Tibial artery (tissue), 4 donors: ENCODE measurements around the gene CFAP210.

Experiments
- DNase-seq, 2 donors: peaks; one replicate each; pipeline ENCODE4 v3.0.0-alpha.2; 2019
- H3K27ac ChIP-seq, 2 donors: fragments of 200-600 bp; sonication (generic) in 1 of 2; 1 replicate in 1 of 2; 2 replicates in 1 of 2; pipeline ENCODE4 v1.5.1; 2018 to 2019; ENCODE audit warnings: mild to moderate bottlenecking in 1 of 2
- H3K27me3 ChIP-seq, 2 donors: fragments of 200-600 bp; sonication (generic) in 1 of 2; one replicate each; pipeline versions ENCODE4 v1.5.1 to v1.6.0; 2016 to 2019
- H3K36me3 ChIP-seq, 3 donors: fragments of 200-600 bp; sonication (generic) in 2 of 3; one replicate each; pipeline ENCODE4 v1.5.1; 2016 to 2019; ENCODE audit warnings: mild to moderate bottlenecking in 2 of 3
- H3K4me1 ChIP-seq, 4 donors: fragments of 200-600 bp; sonication (generic) in 2 of 4; 1 replicate in 3 of 4; 2 replicates in 1 of 4; pipeline ENCODE4 v1.5.1; 2016 to 2019
- H3K4me3 ChIP-seq, 2 donors: fragments of 200-600 bp; sonication (generic) in 1 of 2; 1 replicate in 1 of 2; 2 replicates in 1 of 2; pipeline ENCODE4 v1.5.1; 2018 to 2019; ENCODE audit warnings: mild to moderate bottlenecking in 2 of 2
- H3K9me3 ChIP-seq, 3 donors: fragments of 200-600 bp; sonication (generic) in 1 of 3; one replicate each; pipeline ENCODE4 v1.5.1; 2016 to 2019
- CTCF ChIP-seq, 2 experiments: fragments of 200-600 bp in 1 of 2; fragments of 450-650 bp in 1 of 2; IDR thresholded peaks; one replicate each; pipeline ENCODE4 v1.5.1; 2017 to 2019; ENCODE audit warnings: antibody characterized with exemption in 2 of 2, mild to moderate bottlenecking in 1 of 2, moderate library complexity in 1 of 2
- intact Hi-C: fragments of 100-400 bp; cut with DNase I; formaldehyde crosslinking; loops from one replicate; pipeline ENCODE4 v1.15.0; 2023; ENCODE audit warnings: low total_unique reads

Gene CFAP210

DNA sequence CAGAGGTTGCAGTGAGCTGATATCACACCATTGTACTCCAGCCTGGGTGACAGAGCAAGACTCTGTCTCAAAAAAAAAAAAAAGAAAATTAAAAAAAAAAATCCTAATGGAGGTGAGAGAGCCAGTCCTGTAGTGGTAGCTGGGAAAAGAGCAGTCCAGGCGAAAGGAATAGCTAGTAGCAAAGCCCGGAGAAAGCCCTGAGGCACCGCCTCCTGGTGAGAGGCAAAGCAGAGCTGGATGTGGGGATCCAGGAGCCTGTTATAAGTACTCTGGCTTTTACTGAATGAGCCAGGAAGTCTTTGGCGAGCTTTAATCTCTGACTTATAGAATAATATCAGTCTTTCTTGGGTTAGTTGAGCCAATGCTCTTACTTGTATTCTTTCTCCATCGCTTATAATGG, 32.9 kb upstream of the CFAP210 start:
- Histone ChIP-seq H3K4me1 (peaks cover 0 to 7% (median 0%) of the 10 kb centered on the region in 4 donors), H3K27ac (no peak overlapping the region), H3K4me3 (no peak overlapping the region), H3K27me3 (no peaks in the 10 kb centered on the region), H3K36me3 (no peaks in the 10 kb centered on the region), H3K9me3 (no peaks in the 10 kb centered on the region)
- intact Hi-C loops: no loop called here
- TF ChIP-seq CTCF (IDR thresholded peaks at IDR 0.05): no peak
- DNase-seq: no peak

DNA sequence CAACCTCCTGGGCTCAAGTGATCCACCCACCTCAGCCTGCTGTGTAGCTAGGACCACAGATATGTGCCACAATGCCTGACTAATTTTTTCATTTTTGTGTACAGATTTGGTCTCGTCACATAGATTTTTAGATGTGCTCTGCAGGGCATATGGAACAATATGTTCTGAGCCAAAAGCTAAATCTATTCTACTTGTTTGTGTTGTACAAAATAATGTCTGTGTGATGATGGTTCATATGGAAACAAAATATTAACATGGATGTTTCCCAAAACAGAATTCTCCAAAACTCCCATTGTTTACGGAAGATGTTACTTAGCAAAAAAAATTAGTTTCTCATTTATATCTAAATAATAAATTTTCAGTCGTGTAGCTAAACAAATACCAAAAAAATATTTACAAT, 26.8 kb upstream of the CFAP210 start:
- Histone ChIP-seq H3K4me1 (peaks cover 0 to 1% (median under 1%) of the 10 kb centered on the region in 4 donors), H3K27me3 (no peaks in the 10 kb centered on the region), H3K27ac (no peak overlapping the region), H3K9me3 (no peaks in the 10 kb centered on the region), H3K4me3 (no peak overlapping the region), H3K36me3 (no peaks in the 10 kb centered on the region)
- TF ChIP-seq CTCF (IDR thresholded peaks at IDR 0.05): no peak
- intact Hi-C loops: no loop called here
- DNase-seq: no peak

DNA sequence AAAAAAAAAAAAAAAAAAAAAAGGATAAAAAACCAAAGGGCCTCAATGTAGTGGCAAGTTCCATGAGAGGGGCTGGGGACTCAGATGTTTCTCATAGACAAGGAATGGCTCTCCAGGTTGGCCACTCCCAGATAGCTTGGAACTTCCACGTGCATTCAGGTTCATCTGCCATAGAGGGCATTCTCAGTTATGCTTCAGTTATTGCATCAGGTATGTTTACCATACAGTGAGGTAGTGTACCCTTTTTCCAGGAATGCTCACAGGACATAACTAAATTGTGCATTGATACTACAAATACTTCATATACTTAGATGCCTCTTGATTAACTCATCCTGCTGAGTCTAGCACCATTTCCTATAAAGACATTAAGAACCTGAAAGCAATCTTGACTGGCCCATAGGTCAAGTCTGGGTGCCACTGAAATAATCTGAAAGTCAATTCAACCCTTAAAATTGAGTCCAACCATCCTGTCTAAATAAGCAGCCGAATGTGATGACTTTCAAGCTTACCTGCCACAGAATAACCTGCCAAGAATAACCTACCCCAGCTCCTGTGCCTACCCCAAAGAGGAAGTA, 24.8 kb upstream of the CFAP210 start:
- intact Hi-C loops: no loop called here
- DNase-seq: no peak
- Histone ChIP-seq H3K9me3 (no peaks in the 10 kb centered on the region), H3K4me3 (no peak overlapping the region), H3K4me1 (peaks cover 0 to 13% (median 3%) of the 10 kb centered on the region in 4 donors), H3K27me3 (no peaks in the 10 kb centered on the region), H3K36me3 (no peaks in the 10 kb centered on the region), H3K27ac (no peak overlapping the region)
- TF ChIP-seq CTCF (IDR thresholded peaks at IDR 0.05): no peak

- Histone ChIP-seq H3K4me3 (no peak overlapping the region), H3K27me3 (no peaks in the 10 kb centered on the region), H3K4me1 (peaks cover 0 to 13% (median 3%) of the 10 kb centered on the region in 4 donors), H3K27ac (no peak overlapping the region), H3K9me3 (no peaks in the 10 kb centered on the region), H3K36me3 (no peaks in the 10 kb centered on the region)
- TF ChIP-seq CTCF (IDR thresholded peaks at IDR 0.05): no peak
- intact Hi-C loops: no loop called here
- no peak for DNase-seq
Measured at GRCh38 chr2:169717691-169718063, 23.5 kb upstream of the CFAP210 start.

DNA sequence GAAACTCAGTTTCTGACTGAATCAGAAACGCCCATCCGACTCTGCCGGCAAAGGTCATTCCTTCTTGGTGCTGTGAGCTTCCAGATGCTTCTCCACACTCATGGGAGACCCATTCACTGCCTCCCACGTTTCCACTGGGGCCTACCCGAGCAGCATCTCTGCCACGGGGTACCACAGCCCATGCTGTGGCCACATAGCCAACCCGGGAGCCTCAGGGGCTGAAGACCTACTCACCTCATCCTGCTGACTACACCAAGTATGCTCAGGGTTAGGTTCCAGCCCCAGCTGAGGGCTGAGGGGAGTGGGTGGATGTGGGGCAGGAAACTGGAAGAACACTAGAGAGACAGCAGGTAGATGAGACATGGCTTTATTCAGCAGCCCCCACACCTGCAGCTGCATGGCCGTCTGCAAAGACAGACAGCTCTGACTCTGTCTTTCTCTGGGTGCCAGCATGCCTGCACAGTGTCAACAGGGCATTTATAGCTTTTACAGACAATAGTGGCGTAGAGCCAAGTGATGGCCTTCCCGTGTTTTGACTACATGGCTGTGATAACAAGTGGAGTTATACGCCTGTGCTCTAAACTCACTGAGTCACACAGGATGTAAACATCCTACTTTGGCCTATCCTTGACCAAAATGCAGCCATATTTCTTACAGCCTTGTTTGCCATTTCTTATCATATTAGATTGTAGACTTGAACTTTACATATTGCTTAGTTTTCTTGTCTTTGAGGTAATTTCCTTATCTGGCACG, 22.9 kb upstream of the CFAP210 start:
- no peaks in the 10 kb centered on the region for H3K27me3 ChIP-seq
- no peak overlapping the region for H3K4me3 ChIP-seq
- TF ChIP-seq CTCF (IDR thresholded peaks at IDR 0.05): no peak
- intact Hi-C loops: no loop called here
- DNase-seq: no peak
- H3K9me3 ChIP-seq: no peaks in the 10 kb centered on the region
- no peak overlapping the region for H3K27ac ChIP-seq
- no peaks in the 10 kb centered on the region for H3K36me3 ChIP-seq
- H3K4me1 ChIP-seq: peaks cover 0 to 13% (median 3%) of the 10 kb centered on the region in 4 donors
